Esophagus muscularis mucosa (tissue), 4 donors: ENCODE results near the gene LRRC34. TPM values are rescaled to one million over a fixed set of nuclear protein-coding genes. Genes with fewer than 3 reads are reported as not detected.

Source experiments
- DNase-seq: peaks from one replicate; pipeline ENCODE4 v3.0.0-alpha.2; 2017; ENCODE audit errors: extremely low spot score
- H3K27ac ChIP-seq, 4 donors: fragments of 200-600 bp; sonication (generic); replicated peaks in 1 of 4; 1 replicate in 3 of 4; 2 replicates in 1 of 4; pipeline ENCODE4 v1.5.1; 2016 to 2019; ENCODE audit warnings: mild to moderate bottlenecking in 1 of 4
- H3K27me3 ChIP-seq, 4 donors: fragments of 200-600 bp; sonication (generic); one replicate each; pipeline versions ENCODE4 v1.5.1 to v1.6.0; 2016 to 2019
- H3K36me3 ChIP-seq, 4 donors: fragments of 200-600 bp; sonication (generic); one replicate each; pipeline ENCODE4 v1.5.1; 2016 to 2019
- H3K4me1 ChIP-seq, 4 donors: fragments of 200-600 bp; sonication (generic); one replicate each; pipeline ENCODE4 v1.5.1; 2016 to 2019
- H3K4me3 ChIP-seq, 4 donors: fragments of 200-600 bp; sonication (generic); 1 replicate in 2 of 4; 2 replicates in 2 of 4; pipeline ENCODE4 v1.5.1; 2016 to 2019; ENCODE audit warnings: mild to moderate bottlenecking in 4 of 4, moderate library complexity in 1 of 4
- H3K9me3 ChIP-seq, 4 donors: fragments of 200-600 bp; sonication (generic); 1 replicate in 3 of 4; 2 replicates in 1 of 4; pipeline ENCODE4 v1.5.1; 2016 to 2019
- EP300 ChIP-seq: sonication (generic); formaldehyde crosslinking; IDR thresholded peaks from one replicate; pipeline ENCODE4 v1.6.1; 2017; ENCODE audit warnings: antibody characterized with exemption
- POLR2A ChIP-seq: fragments of 450-650 bp; IDR thresholded peaks from one replicate; pipeline ENCODE4 v1.6.1; 2017; ENCODE audit warnings: antibody characterized with exemption, moderate library complexity, mild to moderate bottlenecking, low read depth
- POLR2AphosphoS5 ChIP-seq, 2 donors: sonication (generic); formaldehyde crosslinking; IDR thresholded peaks; one replicate each; pipeline ENCODE4 v1.6.1; 2017; ENCODE audit warnings: antibody characterized with exemption in 2 of 2
- WGBS: methylation state at CpG from one replicate; pipeline ENCODE4 v1.1.5; 2018; 5-methylcytosine and 5-hydroxymethylcytosine counted together
- intact Hi-C: fragments of 100-400 bp; cut with DNase I; formaldehyde crosslinking; loops from one replicate; pipeline ENCODE4 v1.15.1; 2023
- total RNA-seq, 4 donors: library from RNA; depleted of rRNA; stranded (reverse); fragments of >200 nt; gene quantifications; one replicate each; pipeline versions ENCODE4 v1.1.0 to v1.2.1, GENCODE V29; 2016
- TF ChIP-seq, protein P1 (sequence below), 3 experiments: fragments of 200-600 bp in 2 of 3; fragments of 450-650 bp in 1 of 3; sonication (generic) in 2 of 3; IDR thresholded peaks; one replicate each; pipeline ENCODE4 v1.5.1; 2017 to 2019; ENCODE audit warnings: antibody characterized with exemption in 3 of 3, mild to moderate bottlenecking in 2 of 3, moderate library complexity in 1 of 3

Gene LRRC34
- total RNA-seq, 4 donors from 2014 or later, result 2.0 to 2.9 (median 2.2) TPM

GRCh38 chr3:169792359-169792758, 20.3 kb downstream of the LRRC34 start:
- H3K4me3 ChIP-seq, result no peak overlapping the region
- H3K9me3 ChIP-seq, result no peaks in the 10 kb centered on the region
- H3K36me3 ChIP-seq, result peaks cover 5 to 48% (median 35%) of the 10 kb centered on the region in 4 donors
- H3K27ac ChIP-seq, result no peak overlapping the region
- no peak for DNase-seq
- no peaks in the 10 kb centered on the region for H3K27me3 ChIP-seq
- H3K4me1 ChIP-seq, result no peaks in the 10 kb centered on the region
- WGBS, result 100% methylated on average over 1 of the region's 1 CpG
- TF ChIP-seq POLR2A, result no peak
- TF ChIP-seq EP300, result no peak
- TF ChIP-seq POLR2AphosphoS5 (IDR thresholded peaks at IDR 0.05), result no peak
- TF ChIP-seq, protein P1, sequence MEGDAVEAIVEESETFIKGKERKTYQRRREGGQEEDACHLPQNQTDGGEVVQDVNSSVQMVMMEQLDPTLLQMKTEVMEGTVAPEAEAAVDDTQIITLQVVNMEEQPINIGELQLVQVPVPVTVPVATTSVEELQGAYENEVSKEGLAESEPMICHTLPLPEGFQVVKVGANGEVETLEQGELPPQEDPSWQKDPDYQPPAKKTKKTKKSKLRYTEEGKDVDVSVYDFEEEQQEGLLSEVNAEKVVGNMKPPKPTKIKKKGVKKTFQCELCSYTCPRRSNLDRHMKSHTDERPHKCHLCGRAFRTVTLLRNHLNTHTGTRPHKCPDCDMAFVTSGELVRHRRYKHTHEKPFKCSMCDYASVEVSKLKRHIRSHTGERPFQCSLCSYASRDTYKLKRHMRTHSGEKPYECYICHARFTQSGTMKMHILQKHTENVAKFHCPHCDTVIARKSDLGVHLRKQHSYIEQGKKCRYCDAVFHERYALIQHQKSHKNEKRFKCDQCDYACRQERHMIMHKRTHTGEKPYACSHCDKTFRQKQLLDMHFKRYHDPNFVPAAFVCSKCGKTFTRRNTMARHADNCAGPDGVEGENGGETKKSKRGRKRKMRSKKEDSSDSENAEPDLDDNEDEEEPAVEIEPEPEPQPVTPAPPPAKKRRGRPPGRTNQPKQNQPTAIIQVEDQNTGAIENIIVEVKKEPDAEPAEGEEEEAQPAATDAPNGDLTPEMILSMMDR (IDR thresholded peaks at IDR 0.05), result no peak
- intact Hi-C loops, result no loop called here

DNA sequence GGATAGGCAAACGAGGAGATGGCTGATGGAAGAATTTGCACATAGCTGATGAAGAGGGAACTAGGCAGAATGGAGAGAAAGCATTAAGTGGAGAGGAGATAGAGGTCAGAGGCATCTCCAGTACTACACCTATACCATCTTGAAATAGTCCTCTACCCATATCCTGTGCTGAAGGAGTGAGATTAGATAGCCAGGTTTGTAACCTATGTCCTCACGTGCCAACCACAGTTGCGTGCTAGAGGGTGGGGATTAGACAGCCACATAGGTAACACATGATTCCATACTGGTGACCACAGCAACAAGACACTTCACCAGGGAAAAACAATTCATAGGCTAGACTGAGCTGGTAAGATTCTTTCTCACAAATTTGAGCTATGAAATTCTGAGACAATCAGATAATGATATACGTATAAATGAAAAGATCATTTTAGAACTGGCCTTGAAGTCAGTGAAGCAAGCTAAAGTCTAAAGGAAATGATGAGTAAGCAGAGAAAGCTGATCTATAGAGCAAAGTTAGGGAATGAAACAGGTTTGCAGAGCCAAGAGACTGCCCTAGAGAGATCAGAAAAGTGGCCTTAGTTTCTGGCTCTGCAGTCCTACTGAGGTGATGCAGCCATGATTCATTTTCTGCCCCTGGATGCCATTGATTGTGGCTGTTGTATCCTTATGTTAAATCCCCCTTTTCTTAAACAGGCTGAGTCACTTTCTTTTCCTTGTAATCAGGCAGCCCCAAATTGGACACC, 21.8 kb downstream of the LRRC34 start:
- whole genome bisulfite sequencing, result 84% methylated on average over 4 of the region's 4 CpGs
- no peak overlapping the region for H3K27ac ChIP-seq
- TF ChIP-seq, protein P1 (IDR thresholded peaks at IDR 0.05), result no peak
- TF ChIP-seq POLR2AphosphoS5 (IDR thresholded peaks at IDR 0.05), result no peak
- no peak for TF ChIP-seq EP300
- no peak for TF ChIP-seq POLR2A
- no peaks in the 10 kb centered on the region for H3K27me3 ChIP-seq
- no peaks in the 10 kb centered on the region for H3K4me1 ChIP-seq
- H3K4me3 ChIP-seq, result no peak overlapping the region
- no peaks in the 10 kb centered on the region for H3K9me3 ChIP-seq
- peaks cover 20 to 63% (median 46%) of the 10 kb centered on the region in 4 donors for H3K36me3 ChIP-seq
- no peak for DNase-seq
- intact Hi-C loops, result no loop called here

GRCh38 chr3:169790219-169790618, 22.5 kb downstream of the LRRC34 start:
- Histone ChIP-seq H3K4me1 (no peaks in the 10 kb centered on the region), H3K9me3 (no peaks in the 10 kb centered on the region), H3K4me3 (no peak overlapping the region), H3K27me3 (no peaks in the 10 kb centered on the region), H3K36me3 (peaks cover 26 to 70% (median 53%) of the 10 kb centered on the region in 4 donors), H3K27ac (no peak overlapping the region)
- TF ChIP-seq EP300 (no peak), POLR2A (no peak), POLR2AphosphoS5 (IDR thresholded peaks at IDR 0.05) (no peak)
- TF ChIP-seq, protein P1 (IDR thresholded peaks at IDR 0.05), result no peak
- intact Hi-C loops, result no loop called here
- no peak for DNase-seq

GRCh38 chr3:169787791-169788190, 24.9 kb downstream of the LRRC34 start:
- no peaks in the 10 kb centered on the region for H3K9me3 ChIP-seq
- TF ChIP-seq POLR2AphosphoS5 (IDR thresholded peaks at IDR 0.05) (no peak), POLR2A (no peak), EP300 (no peak)
- TF ChIP-seq, protein P1 (IDR thresholded peaks at IDR 0.05), result no peak
- peaks cover 36 to 92% (median 62%) of the 10 kb centered on the region in 4 donors for H3K36me3 ChIP-seq
- 82% methylated on average over 1 of the region's 1 CpG for WGBS
- intact Hi-C loops, result no loop called here
- H3K4me1 ChIP-seq, result no peaks in the 10 kb centered on the region
- no peak overlapping the region for H3K27ac ChIP-seq
- no peak for DNase-seq
- H3K4me3 ChIP-seq, result no peak overlapping the region
- H3K27me3 ChIP-seq, result no peaks in the 10 kb centered on the region
